HepG2 (cell line): ENCODE results near the gene MOV10L1. TPM values are rescaled to one million over a fixed set of nuclear protein-coding genes. Genes with fewer than 3 reads are reported as not detected.

Experiments
- ATAC-seq: fragments of 200-7000 bp; cut with Tn5 transposase; 3 replicates; pipeline ENCODE4 v1.9.1; 2020; ENCODE audit warnings: mild to moderate bottlenecking, moderate library complexity
- BruUV-seq: library from RNA; stranded (reverse); fragments of 400-500 nt; replicated peaks from 2 replicates; lab custom pipeline; 2021; lab: Mats Ljungman, UMichigan
- CTCF ChIA-PET: fragments of 300-600 bp; formaldehyde crosslinking; extraction: SDS; loops from one replicate; lab custom pipeline; 2021; ENCODE audit warnings: low total read pairs, inconsistent platforms, low intra/inter-chr PET ratio; lab: Yijun Ruan, JAX
- POLR2A ChIA-PET: fragments of 350-600 bp; sonication (Branson Sonifier 250); formaldehyde crosslinking; loops from one replicate; lab custom pipeline; 2020; ENCODE audit warnings: antibody characterized with exemption, inconsistent platforms; lab: Yijun Ruan, JAX
- DNase-seq: peaks from one replicate; pipeline ENCODE4 v3.0.0-alpha.2; 2015; ENCODE audit warnings: low spot score
- FAIRE-seq: peaks from 3 replicates; lab custom pipeline; 2011; peaks lifted over from hg19 to GRCh38; lab: Jason Lieb, UNC
- H2AFZ ChIP-seq: one replicate; pipeline ENCODE4 v1.6.1; 2011; ENCODE audit warnings: low read length, inconsistent platforms
- H3K27ac ChIP-seq: fragments of 300-600 bp; 3 replicates; pipeline ENCODE4 v1.8.0; 2011; ENCODE audit warnings: mixed run types, mild to moderate bottlenecking, mixed read lengths, low read length, inconsistent platforms; ENCODE audit not compliant: insufficient read depth; ENCODE audit errors: extremely low read length
- H3K27me3 ChIP-seq, 2 experiments: fragments of 200-600 bp in 1 of 2; 2 replicates in 1 of 2; 3 replicates in 1 of 2; pipeline versions ENCODE4 v1.6.0 to v1.8.0; 2011; ENCODE audit warnings: low read length in 2 of 2, mild to moderate bottlenecking in 2 of 2, moderate library complexity in 2 of 2, inconsistent platforms in 1 of 2; ENCODE audit not compliant: insufficient read depth in 2 of 2, control insufficient read depth in 1 of 2
- H3K36me3 ChIP-seq, 2 experiments: fragments of 200-600 bp in 1 of 2; replicated peaks in 1 of 2; 2 replicates in 1 of 2; 3 replicates in 1 of 2; pipeline versions ENCODE4 v1.5.1 to v1.8.0; 2011; ENCODE audit warnings: low read length in 2 of 2, inconsistent platforms in 1 of 2; ENCODE audit not compliant: insufficient read depth in 2 of 2, control insufficient read depth in 1 of 2
- H3K4me1 ChIP-seq: 2 replicates; pipeline ENCODE4 v1.5.1; 2012; ENCODE audit warnings: low read length, inconsistent platforms; ENCODE audit not compliant: insufficient read depth
- H3K4me2 ChIP-seq: 2 replicates; pipeline ENCODE4 v1.6.0; 2011; ENCODE audit warnings: low read depth, low read length, inconsistent platforms
- H3K4me3 ChIP-seq, 3 experiments: fragments of 200-600 bp in 1 of 3; sonication (generic), shearing (Covaris generic) in 1 of 3; replicated peaks in 1 of 3; 2 replicates each; pipeline ENCODE4 v1.5.1; 2011 to 2016; ENCODE audit warnings: low read length in 3 of 3, inconsistent platforms in 2 of 3, low read depth in 2 of 3, mild to moderate bottlenecking in 2 of 3, control low read depth in 1 of 3, mixed read lengths in 1 of 3; ENCODE audit not compliant: insufficient read depth in 1 of 3
- H3K79me2 ChIP-seq: one replicate; pipeline ENCODE4 v1.6.1; 2011; ENCODE audit warnings: low read length, inconsistent platforms; ENCODE audit not compliant: insufficient read depth
- H3K9ac ChIP-seq: 2 replicates; pipeline ENCODE4 v1.6.0; 2011; ENCODE audit warnings: mild to moderate bottlenecking, low read depth, low read length, inconsistent platforms; ENCODE audit not compliant: insufficient read depth
- H3K9me3 ChIP-seq: 2 replicates; pipeline ENCODE4 v1.5.1; 2012; ENCODE audit warnings: mild to moderate bottlenecking, low read length
- H4K20me1 ChIP-seq: 2 replicates; pipeline ENCODE4 v1.6.0; 2011; ENCODE audit warnings: inconsistent platforms, mild to moderate bottlenecking, low read length, moderate library complexity; ENCODE audit not compliant: insufficient read depth
- ARID3A ChIP-seq: IDR thresholded peaks from 2 replicates; pipeline ENCODE4 v1.6.1; 2012; ENCODE audit warnings: low read depth, low read length, improper control_type of control experiment
- CTCF ChIP-seq: sonication (generic); formaldehyde crosslinking; IDR thresholded peaks from 2 replicates; pipeline ENCODE4 v1.5.0; 2020; ENCODE audit warnings: mild to moderate bottlenecking, missing genetic modification reagents, moderate library complexity
- MBD4 ChIP-seq: IDR thresholded peaks from 2 replicates; pipeline ENCODE4 v1.6.1; 2012; ENCODE audit warnings: low read length, inconsistent platforms, borderline replicate concordance
- MZF1 ChIP-seq: sonication (generic); formaldehyde crosslinking; IDR thresholded peaks from 2 replicates; pipeline ENCODE4 v1.8.1; 2023; ENCODE audit warnings: mild to moderate bottlenecking, missing genetic modification reagents, borderline replicate concordance
- NPAS2 ChIP-seq: sonication (generic); formaldehyde crosslinking; IDR thresholded peaks from 2 replicates; pipeline ENCODE4 v1.8.0; 2022; ENCODE audit warnings: mild to moderate bottlenecking, missing genetic modification reagents, borderline replicate concordance
- NR2F6 ChIP-seq, 2 experiments: IDR thresholded peaks; 2 replicates each; pipeline ENCODE4 v1.6.1; 2016; ENCODE audit warnings: antibody characterized with exemption in 1 of 2, mild to moderate bottlenecking in 1 of 2
- RBFOX2 ChIP-seq: fragments of 200-400 bp; formaldehyde crosslinking; IDR thresholded peaks from 2 replicates; pipeline ENCODE4 v1.6.1; 2017; ENCODE audit warnings: low read depth, mild to moderate bottlenecking, low read length
- SMAD9 ChIP-seq: sonication (generic); formaldehyde crosslinking; IDR thresholded peaks from 2 replicates; pipeline ENCODE4 v1.5.1; 2020; ENCODE audit warnings: mild to moderate bottlenecking, missing genetic modification reagents
- SRSF1 ChIP-seq: fragments of 200-400 bp; formaldehyde crosslinking; optimal IDR thresholded peaks from 2 replicates; pipeline ENCODE3; 2017; ENCODE audit warnings: mild to moderate bottlenecking, low read depth, low read length, moderate library complexity
- TBX2 ChIP-seq: sonication (generic); formaldehyde crosslinking; IDR thresholded peaks from 2 replicates; pipeline ENCODE4 v1.5.0; 2020; ENCODE audit warnings: missing genetic modification reagents, mild to moderate bottlenecking, borderline replicate concordance
- THRA ChIP-seq: sonication (generic); formaldehyde crosslinking; IDR thresholded peaks from 2 replicates; pipeline ENCODE4 v1.4.0; 2020; ENCODE audit warnings: missing genetic modification reagents, borderline replicate concordance
- ZFP90 ChIP-seq: sonication (generic); formaldehyde crosslinking; IDR thresholded peaks from 2 replicates; pipeline ENCODE4 v1.8.0; 2022; ENCODE audit warnings: missing genetic modification reagents, mild to moderate bottlenecking, inconsistent platforms, borderline replicate concordance
- ZNF138 ChIP-seq: sonication (generic); formaldehyde crosslinking; IDR thresholded peaks from 2 replicates; pipeline ENCODE4 v1.5.0; 2020; ENCODE audit warnings: mild to moderate bottlenecking, low read depth, missing genetic modification reagents
- ZNF224 ChIP-seq: sonication (generic); formaldehyde crosslinking; IDR thresholded peaks from 2 replicates; pipeline ENCODE4 v1.5.0; 2020; ENCODE audit warnings: mild to moderate bottlenecking, missing genetic modification reagents
- ZNF709 ChIP-seq: sonication (generic); formaldehyde crosslinking; IDR thresholded peaks from 2 replicates; pipeline ENCODE4 v1.5.0; 2020; ENCODE audit warnings: mild to moderate bottlenecking, missing genetic modification reagents
- ZNF841 ChIP-seq: sonication (generic); formaldehyde crosslinking; IDR thresholded peaks from 2 replicates; pipeline ENCODE4 v1.8.1; 2023; ENCODE audit warnings: missing genetic modification reagents, borderline replicate concordance
- ZSCAN22 ChIP-seq: sonication (generic); formaldehyde crosslinking; IDR thresholded peaks from 2 replicates; pipeline ENCODE4 v1.4.0; 2020; ENCODE audit warnings: mild to moderate bottlenecking, missing genetic modification reagents
- ZZZ3 ChIP-seq: sonication (generic); formaldehyde crosslinking; IDR thresholded peaks from 2 replicates; pipeline ENCODE4 v1.4.0; 2020; ENCODE audit warnings: missing genetic modification reagents, mild to moderate bottlenecking, borderline replicate concordance
- WGBS: methylation state at CpG from one replicate; pipeline ENCODE4 v1.1.6; 2017; ENCODE audit warnings: low lambda C conversion rate; 5-methylcytosine and 5-hydroxymethylcytosine counted together
- in situ Hi-C: cut with HindIII; loops from 2 replicates; pipeline ENCODE4 v1.10.0; 2017; ENCODE audit warnings: low pct_unique_long_range_greater_than_20kb; ENCODE audit not compliant: extremely low pct_ligation_motif_present
- intact Hi-C: fragments of 100-400 bp; cut with micrococcal nuclease; formaldehyde crosslinking; loops from one replicate; pipeline ENCODE4 v1.10.0; 2022; ENCODE audit not compliant: unreplicated experiment
- polyA plus RNA-seq, 8 experiments: library from polyadenylated mRNA; depleted of rRNA in 3 of 8; stranded (reverse) in 7 of 8; unstranded in 1 of 8; fragments of >200 nt; fragmentation: Illumina TruSeq in 4 of 8; extraction: Trizol in 4 of 8; gene quantifications; 2 replicates each; pipeline versions ENCODE4 v1.2.1 to v1.2.3, GENCODE V29; 2011 to 2016; ENCODE audit warnings: low read depth in 4 of 8, missing spikeins in 1 of 8, mixed read lengths in 1 of 8; ENCODE audit not compliant: insufficient read depth in 1 of 8
- total RNA-seq, 5 experiments: library from RNA; depleted of rRNA; stranded (reverse); fragments of >200 nt; fragmentation: Illumina TruSeq; extraction: Trizol; gene quantifications; 2 replicates each; pipeline ENCODE4 v1.2.3, GENCODE V29; 2016; ENCODE audit warnings: low read depth in 1 of 5

The MOV10L1 gene
- total and polyA plus RNA-seq, 2 of the 13 experiments (the other 11 are each of a cell fraction or from before 2014, with no cell fraction given): 0.11 to 0.12 TPM

- BruUV-seq: no TSS peak
- H3K9me3 ChIP-seq: no peaks in the 10 kb centered on the region
- ChIA-PET CTCF (no interaction called here), POLR2A (no interaction called here)
- H3K27me3 ChIP-seq: no peaks in the 10 kb centered on the region
- no peak overlapping the region for H3K4me2 ChIP-seq
- no peak overlapping the region for H2AFZ ChIP-seq
- no peak overlapping the region for H3K4me3 ChIP-seq
- no peak for FAIRE-seq
- intact Hi-C loops: no loop called here
- H3K79me2 ChIP-seq: peaks cover 18% of the 10 kb centered on the region
- peaks cover 2% of the 10 kb centered on the region; the same call in 1 of the 2 replicates for H4K20me1 ChIP-seq
- H3K36me3 ChIP-seq: peaks cover 14 to 22% of the 10 kb centered on the region in 2 experiments; a peak in 4 of 5 replicates
- in situ Hi-C loops: no loop called here
- no peak for DNase-seq
- no peak overlapping the region for H3K9ac ChIP-seq
- H3K27ac ChIP-seq: no peak overlapping the region
- ATAC-seq: no peak
- peaks cover 11% of the 10 kb centered on the region for H3K4me1 ChIP-seq
- 98% methylated on average over 17 of the region's 43 CpGs for WGBS
- TF ChIP-seq THRA (CRISPR knock-in tag) (no peak), ZFP90 (CRISPR knock-in tag) (no peak), RBFOX2 (peak; percentile 50), ZNF138 (CRISPR knock-in tag) (no peak), ZZZ3 (no peak), NPAS2 (CRISPR knock-in tag) (no peak), MBD4 (no peak), MZF1 (CRISPR knock-in tag) (no peak), SRSF1 (no peak), ARID3A (no peak), SMAD9 (no peak), CTCF (CRISPR knock-in tag) (peak; percentile 22; the same call in 1 of the 2 replicates), ZSCAN22 (CRISPR knock-in tag) (no peak), ZNF709 (no peak), ZNF224 (no peak), ZNF841 (CRISPR knock-in tag) (no peak), TBX2 (CRISPR knock-in tag) (no peak), NR2F6 (IDR thresholded peaks at IDR 0.05) (no peak), NR2F6 (CRISPR knock-in tag; IDR thresholded peaks at IDR 0.05) (no peak)
Measured at GRCh38 chr22:50190182-50190940, 100.6 kb downstream of the MOV10L1 start.
